ENCODE measurements around the gene COL8A2.
A peak's percentile ranks its signal among the peaks of the same experiment; 100 is the strongest.

COL8A2 gene

GRCh38 chr1:36135330-36135667 is 10.3 kb upstream of the COL8A2 start:
- DNase-seq (ENCODE audit: low read depth): no peak

GRCh38 chr1:36134505-36135329 is 9.7 kb upstream of the COL8A2 start:
- no peak for DNase-seq (ENCODE audit: low read depth)

- DNase-seq (ENCODE audit: low read depth): no peak
These were observed 9.0 kb upstream of the COL8A2 start for GRCh38 chr1:36134031-36134430.

GRCh38 chr1:36133484-36133883 is 8.5 kb upstream of the COL8A2 start:
- DNase-seq (ENCODE audit: low read depth): no peak

GRCh38 chr1:36132029-36132428 is 7.0 kb upstream of the COL8A2 start:
- no peak for DNase-seq (ENCODE audit: low read depth)

- no peak for DNase-seq (ENCODE audit: low read depth)
These were observed 3.8 kb upstream of the COL8A2 start for GRCh38 chr1:36128905-36129206.

- DNase-seq (ENCODE audit: low read depth): peak; percentile 20
These were observed 3.3 kb upstream of the COL8A2 start for GRCh38 chr1:36128126-36128904.

- no peak for DNase-seq (ENCODE audit: low read depth)
These were observed 1.9 kb upstream of the COL8A2 start for GRCh38 chr1:36126797-36127500.

GRCh38 chr1:36126005-36126716 is 1.1 kb upstream of the COL8A2 start:
- no peak for DNase-seq (ENCODE audit: low read depth)

- no peak for DNase-seq (ENCODE audit: low read depth)
These were observed 456 bp downstream of the COL8A2 start for GRCh38 chr1:36124404-36125128.

- no peak for DNase-seq (ENCODE audit: low read depth)
These were observed 1.7 kb downstream of the COL8A2 start for GRCh38 chr1:36123356-36123755.

- no peak for DNase-seq (ENCODE audit: low read depth)
These were observed 2.7 kb downstream of the COL8A2 start for GRCh38 chr1:36122062-36123030.

- DNase-seq (ENCODE audit: low read depth): no peak
These were observed 5.6 kb downstream of the COL8A2 start for GRCh38 chr1:36119456-36119855.

GRCh38 chr1:36118447-36119204 is 6.4 kb downstream of the COL8A2 start:
- DNase-seq (ENCODE audit: low read depth): no peak

GRCh38 chr1:36116901-36117300 is 8.1 kb downstream of the COL8A2 start:
- no peak for DNase-seq (ENCODE audit: low read depth)

- no peak for DNase-seq (ENCODE audit: low read depth)
These were observed 9.1 kb downstream of the COL8A2 start for GRCh38 chr1:36115931-36116330.

GRCh38 chr1:36115200-36115669 is 9.8 kb downstream of the COL8A2 start:
- no peak for DNase-seq (ENCODE audit: low read depth)

GRCh38 chr1:36114371-36114770 is 10.7 kb downstream of the COL8A2 start:
- no peak for DNase-seq (ENCODE audit: low read depth)

GRCh38 chr1:36112823-36113222 is 12.2 kb downstream of the COL8A2 start:
- DNase-seq (ENCODE audit: low read depth): no peak

- DNase-seq (ENCODE audit: low read depth): no peak
These were observed 13.9 kb downstream of the COL8A2 start for GRCh38 chr1:36111151-36111550.

Data from CMK (cell line).